MCF 10A (cell line): ENCODE data around the gene PSPC1. TPM values are rescaled to one million over a fixed set of nuclear protein-coding genes. Genes with fewer than 3 reads are reported as not detected.

Experiments
- BruUV-seq: library from RNA; stranded (reverse); fragments of 400-500 nt; replicated peaks from 2 replicates; lab custom pipeline; 2021; lab: Mats Ljungman, UMichigan
- CTCF ChIA-PET: fragments of 300-600 bp; sonication (Branson Sonifier 250); formaldehyde crosslinking; extraction: SDS; loops from one replicate; lab custom pipeline; 2021; ENCODE audit warnings: antibody characterized with exemption, inconsistent platforms; lab: Yijun Ruan, JAX
- POLR2A ChIA-PET: fragments of 300-600, 350-650 bp; sonication (Branson Sonifier 250); formaldehyde crosslinking; extraction: SDS; loops from one replicate; lab custom pipeline; 2020; ENCODE audit warnings: antibody characterized with exemption, inconsistent platforms; lab: Yijun Ruan, JAX
- DNase-seq: peaks from one replicate; pipeline ENCODE4 v3.0.0-alpha.2; 2018; ENCODE audit not compliant: unreplicated experiment
- H3K27ac Mint-ChIP-seq: one replicate; pipeline ENCODE4 v1.8.0; 2022; ENCODE audit warnings: mild to moderate bottlenecking, low read depth, mixed read lengths; ENCODE audit not compliant: unreplicated experiment
- H3K27me3 Mint-ChIP-seq: one replicate; pipeline ENCODE4 v1.8.0; 2022; ENCODE audit warnings: mixed read lengths; ENCODE audit not compliant: insufficient read depth, unreplicated experiment
- H3K36me3 Mint-ChIP-seq: one replicate; pipeline ENCODE4 v1.8.0; 2022; ENCODE audit warnings: mild to moderate bottlenecking, moderate library complexity, mixed read lengths; ENCODE audit not compliant: insufficient read depth, unreplicated experiment
- H3K4me1 Mint-ChIP-seq: one replicate; pipeline ENCODE4 v1.8.0; 2022; ENCODE audit warnings: mixed read lengths; ENCODE audit not compliant: insufficient read depth, unreplicated experiment
- H3K4me3 Mint-ChIP-seq: one replicate; pipeline ENCODE4 v1.8.0; 2022; ENCODE audit warnings: mild to moderate bottlenecking, moderate library complexity, mixed read lengths; ENCODE audit not compliant: unreplicated experiment
- H3K9me3 Mint-ChIP-seq: one replicate; pipeline ENCODE4 v1.8.0; 2022; ENCODE audit warnings: mixed read lengths; ENCODE audit not compliant: unreplicated experiment
- CTCF ChIP-seq: fragments of 200-600 bp; IDR thresholded peaks from one replicate; pipeline ENCODE4 v1.8.0; 2022; ENCODE audit warnings: antibody characterized with exemption, mild to moderate bottlenecking; ENCODE audit not compliant: unreplicated experiment
- intact Hi-C: fragments of 100-400 bp; cut with micrococcal nuclease; formaldehyde crosslinking; loops from 2 replicates; pipeline ENCODE4 v1.14.1; 2022
- total RNA-seq: library from RNA; stranded (reverse); gene quantifications from 2 replicates; pipeline ENCODE4 v1.2.3, GENCODE V29; 2022

Gene PSPC1
- total RNA-seq, 1 experiment from 2014 or later, result 43.6 TPM

- CTCF ChIA-PET, result interaction anchor here (0.6 kb wide), 1 partner anchor 75 kb away, joined by 3 read pairs; no protein-coding TSS in a partner anchor
- no peak overlapping the region for H3K27ac Mint-ChIP-seq
These were observed 23.0 kb upstream of the PSPC1 start for GRCh38 chr13:19805765-19806164.

GRCh38 chr13:19795956-19796355 is 13.2 kb upstream of the PSPC1 start:
- DNase-seq, result no peak
- no peak overlapping the region for H3K27ac Mint-ChIP-seq
- intact Hi-C loops, result no loop called here
- no peaks in the 10 kb centered on the region for H3K27me3 Mint-ChIP-seq
- TF ChIP-seq CTCF, result no peak
- H3K36me3 Mint-ChIP-seq, result no peaks in the 10 kb centered on the region
- H3K9me3 Mint-ChIP-seq, result no peaks in the 10 kb centered on the region
- H3K4me3 Mint-ChIP-seq, result no peak overlapping the region
- H3K4me1 Mint-ChIP-seq, result peaks cover 10% of the 10 kb centered on the region
- no TSS peak for BruUV-seq
- ChIA-PET POLR2A (no interaction called here), CTCF (no interaction called here)

More at GRCh38 chr13:19805765-19806164, 23.0 kb upstream of the PSPC1 start:
- peaks cover 18% of the 10 kb centered on the region for H3K36me3 Mint-ChIP-seq
- intact Hi-C loops, result no loop called here
- POLR2A ChIA-PET, result no interaction called here
- H3K4me3 Mint-ChIP-seq, result no peak overlapping the region
- H3K4me1 Mint-ChIP-seq, result no peaks in the 10 kb centered on the region
- no TSS peak for BruUV-seq
- H3K27me3 Mint-ChIP-seq, result no peaks in the 10 kb centered on the region
- DNase-seq, result no peak
- H3K9me3 Mint-ChIP-seq, result no peaks in the 10 kb centered on the region
- no peak for TF ChIP-seq CTCF

GRCh38 chr13:19794631-19795030 is 11.9 kb upstream of the PSPC1 start:
- ChIA-PET CTCF (interaction anchor here (0.6 kb wide), 1 partner anchor 167 kb away, joined by 3 read pairs; no protein-coding TSS in a partner anchor), POLR2A (interaction anchor here (0.5 to 1.4 kb wide), 2 partner anchors 9 to 1077 kb away, joined by 3 to 4 read pairs; no protein-coding TSS in a partner anchor)
- H3K27me3 Mint-ChIP-seq, result no peaks in the 10 kb centered on the region
- intact Hi-C loops, result no loop called here
- no peak overlapping the region for H3K4me3 Mint-ChIP-seq
- H3K4me1 Mint-ChIP-seq, result peaks cover 10% of the 10 kb centered on the region
- H3K9me3 Mint-ChIP-seq, result no peaks in the 10 kb centered on the region
- no peak for TF ChIP-seq CTCF
- no TSS peak for BruUV-seq
- no peaks in the 10 kb centered on the region for H3K36me3 Mint-ChIP-seq
- H3K27ac Mint-ChIP-seq, result no peak overlapping the region
- no peak for DNase-seq

GRCh38 chr13:19791953-19792537 is 9.3 kb upstream of the PSPC1 start:
- Mint-ChIP-seq H3K4me1 (peaks cover 10% of the 10 kb centered on the region), H3K27ac (no peak overlapping the region), H3K36me3 (no peaks in the 10 kb centered on the region), H3K27me3 (no peaks in the 10 kb centered on the region), H3K9me3 (no peaks in the 10 kb centered on the region), H3K4me3 (no peak overlapping the region)
- no peak for DNase-seq
- no peak for TF ChIP-seq CTCF
- ChIA-PET POLR2A (interaction anchor here (3.5 kb wide), 1 partner anchor 9 kb away, joined by 13 read pairs; the partner anchor contains the start of gene PSPC1), CTCF (interaction anchor here (0.6 kb wide), 2 partner anchors 118 to 295 kb away, joined by 3 read pairs; no protein-coding TSS in a partner anchor)
- no TSS peak for BruUV-seq
- intact Hi-C loops, result no loop called here
